ENCODE data around the gene MAP3K2. TPM values are rescaled to one million over a fixed set of nuclear protein-coding genes. Genes with fewer than 3 reads are reported as not detected.

Gene MAP3K2
- total and polyA plus RNA-seq, 2 of the 8 experiments (the other 6 are each of a cell fraction or from before 2014, with no cell fraction given): 2.0 to 23.2 TPM

DNA sequence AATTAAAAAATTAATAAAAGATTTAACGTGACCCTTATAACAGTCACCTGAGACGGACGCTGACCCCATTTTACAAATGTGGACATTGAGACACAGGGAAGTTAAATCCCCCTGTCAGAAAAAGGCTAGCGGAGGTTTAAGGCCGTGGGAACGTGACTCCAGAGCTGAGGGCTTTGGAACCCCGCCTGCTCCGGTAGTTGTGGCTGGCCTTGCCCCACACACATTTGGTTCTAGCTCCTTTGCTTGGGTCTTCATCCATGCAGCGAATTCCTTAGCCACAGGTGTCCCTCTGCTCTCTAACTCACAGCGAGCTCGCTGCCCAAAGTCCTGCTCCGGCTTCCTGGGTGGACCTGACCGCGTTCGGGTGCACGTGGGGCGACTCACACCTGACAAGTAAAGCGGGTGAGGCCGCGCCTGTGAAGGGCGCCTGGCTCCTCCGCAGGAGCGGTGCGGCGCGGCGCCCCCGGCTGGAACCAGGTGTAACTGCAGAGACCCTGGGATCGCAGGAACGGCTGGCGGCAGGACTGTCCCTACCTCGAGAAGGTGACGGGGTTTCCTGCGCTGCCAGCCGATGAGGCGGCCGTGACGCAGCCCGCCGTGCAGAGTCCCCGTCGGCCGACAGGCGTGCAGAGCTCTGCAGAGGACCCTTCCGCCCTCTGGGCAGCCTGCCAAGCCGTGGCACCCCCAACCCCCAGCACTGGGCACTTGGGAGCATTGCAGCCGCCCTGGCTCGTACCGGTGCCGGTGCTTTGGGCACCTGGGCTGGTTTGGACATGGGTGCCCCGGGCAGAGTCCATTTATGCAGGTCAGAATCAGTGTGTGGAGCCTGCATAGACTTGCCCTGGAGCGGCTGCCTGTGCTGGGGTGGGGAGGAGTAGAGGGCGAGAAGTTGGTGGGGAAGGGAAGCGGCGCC, 28.1 kb upstream of the MAP3K2 start (continued):
- TF ChIP-seq CTBP2 (IDR thresholded peaks at IDR 0.05; ENCODE audit: borderline replicate concordance, insufficient read depth, insufficient read length, low read length) (peak; percentile 69), E2F6 (IDR thresholded peaks at IDR 0.05) (peak; percentile 93), CREB1 (IDR thresholded peaks at IDR 0.05) (peak; percentile 86), MAFK (IDR thresholded peaks at IDR 0.05; ENCODE audit: low read depth, low read length) (no peak), CBX8 (IDR thresholded peaks at IDR 0.05; ENCODE audit: borderline replicate concordance, low read depth, low read length) (no peak), RBBP5 (IDR thresholded peaks at IDR 0.05; ENCODE audit: borderline replicate concordance, low read depth, low read length) (no peak), BACH1 (IDR thresholded peaks at IDR 0.05; ENCODE audit: low read length) (0 out of 2 replicates have a peak, but pooled peaks have one; percentile 7), ASH2L (IDR thresholded peaks at IDR 0.05; ENCODE audit: low read length) (peak; percentile 65)
- TF ChIP-seq, protein P1, sequence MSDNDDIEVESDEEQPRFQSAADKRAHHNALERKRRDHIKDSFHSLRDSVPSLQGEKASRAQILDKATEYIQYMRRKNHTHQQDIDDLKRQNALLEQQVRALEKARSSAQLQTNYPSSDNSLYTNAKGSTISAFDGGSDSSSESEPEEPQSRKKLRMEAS (IDR thresholded peaks at IDR 0.05): peak; percentile 93
- TF ChIP-seq, protein P2, sequence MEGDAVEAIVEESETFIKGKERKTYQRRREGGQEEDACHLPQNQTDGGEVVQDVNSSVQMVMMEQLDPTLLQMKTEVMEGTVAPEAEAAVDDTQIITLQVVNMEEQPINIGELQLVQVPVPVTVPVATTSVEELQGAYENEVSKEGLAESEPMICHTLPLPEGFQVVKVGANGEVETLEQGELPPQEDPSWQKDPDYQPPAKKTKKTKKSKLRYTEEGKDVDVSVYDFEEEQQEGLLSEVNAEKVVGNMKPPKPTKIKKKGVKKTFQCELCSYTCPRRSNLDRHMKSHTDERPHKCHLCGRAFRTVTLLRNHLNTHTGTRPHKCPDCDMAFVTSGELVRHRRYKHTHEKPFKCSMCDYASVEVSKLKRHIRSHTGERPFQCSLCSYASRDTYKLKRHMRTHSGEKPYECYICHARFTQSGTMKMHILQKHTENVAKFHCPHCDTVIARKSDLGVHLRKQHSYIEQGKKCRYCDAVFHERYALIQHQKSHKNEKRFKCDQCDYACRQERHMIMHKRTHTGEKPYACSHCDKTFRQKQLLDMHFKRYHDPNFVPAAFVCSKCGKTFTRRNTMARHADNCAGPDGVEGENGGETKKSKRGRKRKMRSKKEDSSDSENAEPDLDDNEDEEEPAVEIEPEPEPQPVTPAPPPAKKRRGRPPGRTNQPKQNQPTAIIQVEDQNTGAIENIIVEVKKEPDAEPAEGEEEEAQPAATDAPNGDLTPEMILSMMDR (IDR thresholded peaks at IDR 0.05; ENCODE audit: control extremely low read depth in 1 of 3, insufficient read depth in 1 of 3, low read depth in 1 of 3, low read length in 3 of 3): peak in 2 of 3 experiments; percentile 80 to 87; a peak in 3 of 4 replicates
